SU-DHL-6 (cell line): ENCODE measurements around the gene TRAPPC2B.

Source experiments
- EZH2phosphoT487 ChIP-seq: fragments of 200-600 bp; sonication (generic), shearing (Covaris generic); conservative IDR thresholded peaks from 2 replicates; pipeline ENCODE4 v1.6.1; 2018; ENCODE audit warnings: mild to moderate bottlenecking, antibody characterized with exemption, low read length, moderate library complexity, mixed read lengths
- TF ChIP-seq, protein P1 (sequence below): fragments of 200-600 bp; sonication (generic); IDR thresholded peaks from one replicate; pipeline ENCODE4 v1.5.1; 2017; ENCODE audit warnings: antibody characterized with exemption, mild to moderate bottlenecking, low read length, moderate library complexity; ENCODE audit not compliant: insufficient read depth, poor library complexity, severe bottlenecking

DNA sequence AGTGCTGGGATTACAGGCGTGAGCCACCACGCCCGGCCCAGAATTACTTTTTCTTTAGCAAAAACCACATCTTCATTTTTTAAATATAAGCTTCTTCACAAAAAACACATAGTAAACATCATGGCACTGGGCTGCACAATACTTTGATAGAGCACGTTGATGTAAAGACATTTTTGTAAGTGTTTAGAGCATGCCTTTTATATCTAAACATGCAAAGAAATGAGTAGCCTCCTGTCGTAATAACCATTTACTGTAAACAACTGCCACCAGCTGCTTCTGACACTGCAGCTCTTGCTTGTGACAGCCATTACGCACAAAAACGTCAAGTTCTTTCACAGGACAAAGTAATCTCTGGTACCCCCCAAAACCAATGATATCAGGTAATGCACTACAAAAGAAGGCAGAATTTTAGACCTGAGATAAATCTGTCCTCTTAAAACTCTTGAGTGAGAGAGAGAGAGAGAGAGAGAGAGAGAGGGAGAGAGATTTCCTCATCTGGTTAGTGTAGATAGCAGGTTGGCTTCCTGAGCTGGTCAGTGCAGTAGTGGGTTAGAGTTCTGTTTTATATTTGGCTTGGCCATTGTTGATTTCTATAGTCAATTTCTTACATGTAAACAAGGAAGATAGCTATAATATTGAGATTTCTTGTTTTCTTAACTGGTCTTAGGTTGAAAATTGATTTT, 19.6 kb downstream of the TRAPPC2B start:
- TF ChIP-seq, protein P1, sequence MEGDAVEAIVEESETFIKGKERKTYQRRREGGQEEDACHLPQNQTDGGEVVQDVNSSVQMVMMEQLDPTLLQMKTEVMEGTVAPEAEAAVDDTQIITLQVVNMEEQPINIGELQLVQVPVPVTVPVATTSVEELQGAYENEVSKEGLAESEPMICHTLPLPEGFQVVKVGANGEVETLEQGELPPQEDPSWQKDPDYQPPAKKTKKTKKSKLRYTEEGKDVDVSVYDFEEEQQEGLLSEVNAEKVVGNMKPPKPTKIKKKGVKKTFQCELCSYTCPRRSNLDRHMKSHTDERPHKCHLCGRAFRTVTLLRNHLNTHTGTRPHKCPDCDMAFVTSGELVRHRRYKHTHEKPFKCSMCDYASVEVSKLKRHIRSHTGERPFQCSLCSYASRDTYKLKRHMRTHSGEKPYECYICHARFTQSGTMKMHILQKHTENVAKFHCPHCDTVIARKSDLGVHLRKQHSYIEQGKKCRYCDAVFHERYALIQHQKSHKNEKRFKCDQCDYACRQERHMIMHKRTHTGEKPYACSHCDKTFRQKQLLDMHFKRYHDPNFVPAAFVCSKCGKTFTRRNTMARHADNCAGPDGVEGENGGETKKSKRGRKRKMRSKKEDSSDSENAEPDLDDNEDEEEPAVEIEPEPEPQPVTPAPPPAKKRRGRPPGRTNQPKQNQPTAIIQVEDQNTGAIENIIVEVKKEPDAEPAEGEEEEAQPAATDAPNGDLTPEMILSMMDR, result no peak
- no peak for TF ChIP-seq EZH2phosphoT487
